SKM-1 (cell line): ENCODE results near the gene NOS3.

ENCODE experiments used
- DNase-seq: peaks from one replicate; lab custom pipeline; 2025; ENCODE audit not compliant: unreplicated experiment; lab: John Stamatoyannopoulos, UW

NOS3 gene

DNA sequence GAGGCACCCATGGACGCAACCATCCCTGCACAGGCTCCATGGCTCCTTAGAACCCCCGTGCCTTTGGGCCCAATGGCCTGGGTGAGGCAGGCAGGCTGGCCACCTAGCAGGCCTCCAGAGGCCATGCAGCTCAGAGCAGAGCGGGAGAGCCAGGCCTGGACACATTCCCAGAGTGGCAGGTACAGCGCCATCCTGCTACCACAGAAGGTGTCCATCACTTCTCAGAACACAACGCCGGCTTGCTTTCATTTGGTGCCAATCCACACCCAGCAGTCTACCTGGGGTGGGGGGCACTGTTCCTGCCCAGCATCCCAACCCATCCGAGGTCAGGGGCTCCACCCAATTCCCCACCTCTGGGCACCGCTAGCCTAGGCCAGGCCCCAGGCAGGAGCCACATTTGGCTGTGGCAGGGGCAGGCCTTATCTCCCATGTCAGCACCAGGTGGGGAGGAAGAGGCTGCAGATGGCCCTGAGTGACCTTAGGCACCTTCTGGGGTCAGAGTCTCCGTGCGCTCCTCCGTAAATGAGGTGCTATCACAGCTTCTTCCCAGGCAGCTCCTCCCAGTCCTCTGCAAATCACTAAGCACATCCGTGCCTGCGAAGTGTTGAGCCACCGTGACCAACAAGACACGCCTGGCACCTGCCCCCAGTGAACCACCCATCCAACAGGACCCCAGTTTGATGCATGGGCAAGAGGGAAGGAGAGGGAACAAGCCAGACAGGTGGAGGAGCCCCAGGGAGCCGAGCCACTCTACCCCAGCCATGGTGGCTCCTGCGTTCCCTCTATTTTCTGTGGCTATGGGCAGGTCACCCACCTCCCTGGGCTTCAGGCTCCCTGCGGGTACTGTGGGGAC is 26.9 kb upstream of the NOS3 start:
- no peak for DNase-seq

DNA sequence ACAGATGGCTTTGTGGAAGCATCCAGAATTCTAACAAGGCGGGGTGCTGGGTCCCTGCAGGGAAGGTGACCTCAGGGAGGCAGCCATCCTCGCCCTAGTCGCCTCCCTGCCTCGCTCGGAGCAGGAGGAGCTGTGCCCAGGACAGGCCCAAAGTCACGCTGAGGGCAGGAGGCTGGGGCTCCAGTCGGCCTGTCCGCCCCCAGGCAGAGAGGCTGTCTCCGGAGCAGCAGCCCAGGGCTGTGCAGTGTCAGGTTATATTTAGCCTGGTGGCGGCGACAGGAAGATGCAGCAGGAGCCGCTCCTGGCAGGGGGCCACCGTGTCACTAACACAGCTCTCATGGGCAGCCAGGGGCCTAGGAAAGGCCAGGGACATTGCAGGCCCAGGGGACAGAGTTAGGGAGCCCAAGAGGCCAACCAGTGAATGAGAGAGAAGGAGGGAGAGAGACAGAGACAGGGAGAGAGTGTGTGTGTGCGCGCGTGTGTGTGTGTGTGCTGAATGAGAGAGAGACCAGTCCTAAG is 26.2 kb upstream of the NOS3 start:
- DNase-seq, result no peak

- no peak for DNase-seq
Measured at GRCh38 chr7:150965273-150965830, 25.5 kb upstream of the NOS3 start.

- no peak for DNase-seq
Measured at GRCh38 chr7:150966002-150966401, 24.8 kb upstream of the NOS3 start.

DNA sequence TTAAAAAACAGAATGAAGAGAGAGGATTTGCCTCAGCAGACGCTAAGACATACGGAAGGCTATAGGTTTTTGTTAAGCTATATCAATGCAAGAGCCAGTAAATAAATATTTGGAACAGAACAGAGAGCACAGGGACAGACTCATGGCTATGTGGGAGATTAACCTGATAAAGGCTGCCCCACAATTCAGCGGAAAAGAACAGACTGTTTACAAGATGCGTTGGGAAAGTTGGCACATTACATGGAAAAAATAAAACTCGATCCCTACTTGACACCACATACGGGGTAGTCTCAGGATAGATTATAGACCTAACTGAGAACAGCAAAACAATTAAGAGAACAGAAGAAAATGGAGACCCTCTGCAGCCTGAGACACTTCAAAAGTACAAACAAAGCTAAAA is 23.5 kb upstream of the NOS3 start:
- DNase-seq, result no peak

DNA sequence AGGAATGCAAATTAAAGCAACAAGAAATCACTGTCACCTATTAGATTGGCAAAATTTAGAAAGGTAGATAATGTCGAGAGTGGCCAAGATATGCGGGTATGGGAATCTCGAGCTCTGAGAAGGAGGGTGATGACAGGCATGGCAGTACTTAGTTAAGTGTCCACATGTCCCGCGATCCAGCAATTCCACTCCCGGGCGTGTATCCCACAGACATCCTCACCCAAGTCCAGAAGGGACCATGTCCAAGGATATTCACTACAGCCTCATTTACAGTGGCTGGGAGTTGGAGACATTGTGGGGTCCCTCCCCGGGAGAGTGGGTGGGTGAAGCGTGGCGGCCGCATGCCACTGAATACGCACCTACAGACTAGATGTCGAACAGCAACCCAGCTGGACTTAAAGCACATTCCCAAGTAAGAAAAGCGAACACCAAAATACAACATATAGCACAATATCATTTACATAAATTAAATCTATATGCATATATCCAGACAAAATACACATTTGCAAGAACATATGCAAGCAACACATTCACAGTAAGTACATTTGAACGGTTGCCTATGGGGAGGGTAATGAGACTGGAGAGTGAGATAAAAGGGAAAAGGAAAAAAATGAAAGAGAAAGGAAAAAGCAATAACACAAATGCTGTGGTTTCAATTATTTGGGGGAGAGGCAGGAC is 22.6 kb upstream of the NOS3 start:
- no peak for DNase-seq

- DNase-seq, result no peak
Measured at GRCh38 chr7:150968734-150969372, 22.0 kb upstream of the NOS3 start.

DNA sequence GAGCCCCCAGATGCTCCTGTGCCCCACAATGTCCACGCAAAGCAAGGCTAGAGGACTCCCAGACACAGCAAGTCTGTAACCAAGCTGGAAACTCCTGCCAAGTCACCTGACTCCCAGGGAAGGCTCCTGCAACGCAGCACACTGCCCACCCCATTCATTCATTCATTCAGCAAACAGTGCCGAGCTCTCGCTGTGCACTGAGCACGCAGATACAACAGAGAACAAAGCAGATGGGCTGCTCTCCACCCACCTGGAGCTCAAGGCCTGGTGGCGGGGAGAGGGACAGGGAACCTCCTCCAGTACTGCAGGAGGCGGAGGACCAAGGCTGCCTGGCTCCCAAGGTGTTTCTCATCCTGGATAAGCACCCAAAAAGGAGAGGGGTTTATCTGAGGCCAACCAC is 21.3 kb upstream of the NOS3 start:
- DNase-seq, result no peak

DNA sequence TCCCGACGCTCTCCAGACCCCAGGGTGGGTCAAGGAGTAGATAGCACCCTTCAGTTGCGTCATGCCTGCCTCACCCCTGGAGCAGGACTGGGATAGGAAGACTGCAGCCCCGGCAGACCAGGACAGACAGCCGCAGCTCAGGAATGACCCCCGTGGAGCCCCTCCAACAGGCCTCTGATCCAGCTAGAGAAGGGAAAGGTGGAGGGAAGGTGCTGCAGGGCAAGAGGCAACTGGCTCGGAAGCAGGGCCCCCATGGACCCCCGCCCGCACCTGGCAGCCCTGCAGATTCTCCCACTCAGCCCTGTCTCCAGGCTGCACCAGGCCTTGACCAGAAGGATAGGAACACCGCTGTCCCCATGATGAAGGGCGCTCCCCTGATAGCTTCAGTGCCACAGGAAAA is 20.4 kb upstream of the NOS3 start:
- DNase-seq, result no peak

- DNase-seq, result no peak
Measured at GRCh38 chr7:150971242-150972022, 19.4 kb upstream of the NOS3 start.

- no peak for DNase-seq
Measured at GRCh38 chr7:150972023-150972468, 18.8 kb upstream of the NOS3 start.

DNA sequence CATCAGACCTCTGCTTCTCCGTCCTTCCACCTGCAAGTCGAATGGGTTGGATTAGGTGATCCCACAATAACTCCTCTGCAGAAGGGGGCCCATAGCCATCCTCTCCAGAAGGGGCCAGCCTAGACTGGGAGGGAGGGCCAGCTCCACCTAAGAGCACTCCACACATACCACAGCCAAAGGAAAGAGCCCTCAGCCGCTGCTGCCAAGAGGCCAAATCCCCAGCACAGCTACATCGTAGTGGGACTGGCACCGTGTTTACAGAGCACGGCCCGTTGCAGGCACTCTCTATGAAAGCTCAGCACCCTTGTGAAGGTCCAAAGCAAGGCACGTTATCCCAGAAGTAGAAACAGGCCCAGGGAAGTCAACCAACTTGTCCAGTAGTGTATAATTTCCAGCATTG is 18.1 kb upstream of the NOS3 start:
- DNase-seq, result no peak

- DNase-seq, result no peak
Measured at GRCh38 chr7:150973571-150974451, 17.0 kb upstream of the NOS3 start.

DNA sequence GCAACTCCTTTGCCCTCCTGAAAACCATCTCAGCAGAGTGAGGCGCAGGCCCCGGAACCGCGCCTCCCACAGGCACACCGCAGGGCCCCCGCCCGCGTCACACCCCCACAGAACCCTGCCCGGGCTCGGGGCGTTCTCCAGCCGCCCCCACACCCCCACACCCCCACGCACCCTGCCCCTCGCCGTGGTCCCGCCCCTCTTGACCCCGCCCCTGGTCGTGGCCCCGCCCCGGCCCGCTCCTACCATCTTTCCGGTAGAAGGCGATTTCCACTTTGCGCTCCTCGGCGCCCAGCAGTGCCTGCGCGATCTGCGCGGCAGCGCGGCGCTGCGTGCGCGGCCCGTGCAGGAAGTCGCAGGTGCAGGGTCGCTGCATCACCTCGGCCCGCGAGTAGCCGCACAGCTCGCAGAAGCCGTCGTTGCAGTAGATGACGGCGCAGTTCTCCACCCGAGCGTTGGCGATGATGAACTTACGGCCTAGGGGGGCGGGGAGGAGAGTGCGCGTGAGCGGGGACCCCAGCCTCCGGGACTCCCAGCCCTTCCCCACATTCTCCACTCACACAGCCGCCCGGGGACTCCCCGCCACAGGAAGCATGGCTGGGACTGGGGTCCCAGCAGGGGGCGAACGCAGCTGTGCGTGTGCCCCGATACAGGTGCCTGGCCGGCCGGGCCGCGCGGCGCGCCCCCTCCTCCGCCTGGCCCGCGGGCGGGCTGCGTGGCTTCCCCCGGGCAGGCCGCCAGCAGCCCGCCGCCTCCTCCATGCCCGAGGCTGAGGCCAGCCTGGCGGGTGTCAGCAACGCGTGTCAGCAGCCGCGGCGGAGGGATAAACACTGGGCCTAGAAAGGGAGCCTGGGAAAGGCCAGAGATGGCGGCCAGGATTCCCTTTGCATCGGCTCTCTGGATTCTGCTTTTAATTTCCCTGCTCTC is 16.1 kb upstream of the NOS3 start:
- no peak for DNase-seq

GRCh38 chr7:150975536-150976319 is 15.1 kb upstream of the NOS3 start:
- no peak for DNase-seq

- DNase-seq, result no peak
Measured at GRCh38 chr7:150976529-150977381, 14.1 kb upstream of the NOS3 start.
